ENCODE results near the gene TAF11L6. TPM values are rescaled to one million over a fixed set of nuclear protein-coding genes. Genes with fewer than 3 reads are reported as not detected.
"Not testable (repeated sequence)": the region's sequence is repeated elsewhere in the genome, so short reads cannot be mapped to it uniquely, and the experiment has no call there.

The TAF11L6 gene
- not detected for total RNA-seq

- not testable (repeated sequence) for DNase-seq (ENCODE audit: low spot score in 2 of 2); FAIRE-seq
These were observed at the start of gene TAF11L6 for GRCh38 chr5:17528369-17528768. Gene TAF11L6, plus strand, starts transcription at chr5:17528669.

- FAIRE-seq: no peak
- DNase-seq (ENCODE audit: low spot score in 2 of 2): no peak
These were observed 47.1 kb upstream of the TAF11L6 start for GRCh38 chr5:17481378-17481777.

- FAIRE-seq: no peak
- DNase-seq (ENCODE audit: low spot score in 2 of 2): no peak
These were observed 45.7 kb upstream of the TAF11L6 start for GRCh38 chr5:17482790-17483189.

GRCh38 chr5:17486464-17487173 lies 41.9 kb upstream of the TAF11L6 start:
- not testable (repeated sequence) for FAIRE-seq; DNase-seq (ENCODE audit: low spot score in 2 of 2)

GRCh38 chr5:17487174-17487512 lies 41.3 kb upstream of the TAF11L6 start:
- FAIRE-seq (no peak), DNase-seq (ENCODE audit: low spot score in 2 of 2) (no peak)

- DNase-seq (ENCODE audit: low spot score in 2 of 2); FAIRE-seq: not testable (repeated sequence)
These were observed 37.2 kb upstream of the TAF11L6 start for GRCh38 chr5:17491257-17491656.

- FAIRE-seq (no peak), DNase-seq (ENCODE audit: low spot score in 2 of 2) (no peak)
These were observed 35.7 kb upstream of the TAF11L6 start for GRCh38 chr5:17492770-17493169.

GRCh38 chr5:17497446-17497845 lies 31.0 kb upstream of the TAF11L6 start:
- FAIRE-seq (no peak), DNase-seq (ENCODE audit: low spot score in 2 of 2) (no peak)

- DNase-seq (ENCODE audit: low spot score in 2 of 2); FAIRE-seq: not testable (repeated sequence)
These were observed 30.5 kb upstream of the TAF11L6 start, which contains the start of gene TAF11L2 for GRCh38 chr5:17497931-17498330. Gene TAF11L2, plus strand, starts transcription at chr5:17498231.

- FAIRE-seq (no peak), DNase-seq (ENCODE audit: low spot score in 2 of 2) (no peak)
These were observed 16.6 kb upstream of the TAF11L6 start for GRCh38 chr5:17511775-17512325.

- not testable (repeated sequence) for DNase-seq (ENCODE audit: low spot score in 2 of 2); FAIRE-seq
These were observed 10.9 kb upstream of the TAF11L6 start for GRCh38 chr5:17517526-17517925.

GRCh38 chr5:17518067-17518466 lies 10.4 kb upstream of the TAF11L6 start, which contains the start of gene TAF11L3:
Gene TAF11L3, plus strand, starts transcription at chr5:17518367.
- DNase-seq (ENCODE audit: low spot score in 2 of 2); FAIRE-seq: not testable (repeated sequence)

GRCh38 chr5:17519508-17519907 lies 9.0 kb upstream of the TAF11L6 start:
- not testable (repeated sequence) for DNase-seq (ENCODE audit: low spot score in 2 of 2); FAIRE-seq

- not testable (repeated sequence) for DNase-seq (ENCODE audit: low spot score in 2 of 2); FAIRE-seq
These were observed 7.0 kb upstream of the TAF11L6 start, which contains the start of gene TAF11L4 for GRCh38 chr5:17521501-17521900. Gene TAF11L4, plus strand, starts transcription at chr5:17521801.

- not testable (repeated sequence) for DNase-seq (ENCODE audit: low spot score in 2 of 2)
These were observed 3.5 kb upstream of the TAF11L6 start, which contains the start of gene TAF11L5 for GRCh38 chr5:17524935-17525334. Gene TAF11L5, plus strand, starts transcription at chr5:17525235.

GRCh38 chr5:17526504-17526903 lies 2.0 kb upstream of the TAF11L6 start:
- DNase-seq (ENCODE audit: low spot score in 2 of 2); FAIRE-seq: not testable (repeated sequence)

More at GRCh38 chr5:17524935-17525334, 3.5 kb upstream of the TAF11L6 start, which contains the start of gene TAF11L5:
- not testable (repeated sequence) for FAIRE-seq

Small RNA genes within 50 kb of the gene (small RNA-seq; reads per million reads assigned to genes)
- not detected for gene AC106774.3

Other genes with a start within 250 kb of the TAF11L6 start
- not detected for gene TAF11L2, start 30.4 kb upstream of the TAF11L6 start, total RNA-seq
- not detected for gene TAF11L3, start 10.3 kb upstream of the TAF11L6 start, total RNA-seq
- not detected for gene TAF11L4, start 6.9 kb upstream of the TAF11L6 start, total RNA-seq
- not detected for gene TAF11L5, start 3.4 kb upstream of the TAF11L6 start, total RNA-seq
- gene TAF11L7, start 57.1 kb downstream of the TAF11L6 start, total RNA-seq: not detected
- gene TAF11L8, start 62.3 kb downstream of the TAF11L6 start, total RNA-seq: not detected
- not detected for gene TAF11L9, start 65.7 kb downstream of the TAF11L6 start, total RNA-seq
- not detected for gene TAF11L10, start 69.2 kb downstream of the TAF11L6 start, total RNA-seq
- not detected for gene TAF11L11, start 75.5 kb downstream of the TAF11L6 start, total RNA-seq
- not detected for gene TAF11L12, start 81.7 kb downstream of the TAF11L6 start, total RNA-seq
- not detected for gene TAF11L13, start 103.4 kb downstream of the TAF11L6 start, total RNA-seq
- gene TAF11L14, start 105.8 kb downstream of the TAF11L6 start, total RNA-seq: not detected